ENCODE data around the gene RELCH. TPM values are rescaled to one million over a fixed set of nuclear protein-coding genes. Genes with fewer than 3 reads are reported as not detected.

RELCH gene
- total and polyA plus RNA-seq, 2 of the 13 experiments (the other 11 are each of a cell fraction or from before 2014, with no cell fraction given): 5.6 to 31.7 TPM

GRCh38 chr18:62205824-62206223 lies 18.8 kb downstream of the RELCH start (continued):
- TF ChIP-seq ZSCAN22 (CRISPR knock-in tag; IDR thresholded peaks at IDR 0.05) (no peak), ZNF329 (CRISPR knock-in tag; IDR thresholded peaks at IDR 0.05; ENCODE audit: low read depth) (no peak), PHF21A (CRISPR knock-in tag; IDR thresholded peaks at IDR 0.05) (no peak), AKNA (CRISPR knock-in tag; IDR thresholded peaks at IDR 0.05; ENCODE audit: borderline replicate concordance) (no peak), GATAD1 (CRISPR knock-in tag; IDR thresholded peaks at IDR 0.05) (no peak), REPIN1 (CRISPR knock-in tag; IDR thresholded peaks at IDR 0.05; ENCODE audit: borderline replicate concordance, low read depth) (no peak), MYC (CRISPR knock-in tag; IDR thresholded peaks at IDR 0.05; ENCODE audit: borderline replicate concordance) (no peak)

GRCh38 chr18:62206593-62206992 lies 19.5 kb downstream of the RELCH start:
- peaks cover 14% of the 10 kb centered on the region for H3K9me3 ChIP-seq (ENCODE audit: low read length)
- no peak for ATAC-seq
- 95% methylated on average over 4 of the region's 4 CpGs for WGBS (ENCODE audit: low lambda C conversion rate)
- intact Hi-C loops (cut with micrococcal nuclease; ENCODE audit: unreplicated experiment): no loop called here
- H3K9ac ChIP-seq (ENCODE audit: insufficient read depth, low read depth, low read length): no peak overlapping the region
- peaks cover 66% of the 10 kb centered on the region for H3K79me2 ChIP-seq (ENCODE audit: insufficient read depth, low read length)
- no peak overlapping the region for H3K4me3 ChIP-seq (replicated peaks in 1 of 3; ENCODE audit: insufficient read depth in 1 of 3, low read depth in 2 of 3, low read length in 3 of 3)
- H3K27ac ChIP-seq (ENCODE audit: extremely low read length, insufficient read depth, low read length): no peak overlapping the region
- no peak overlapping the region for H3K4me2 ChIP-seq (ENCODE audit: low read depth, low read length)
- no peak for FAIRE-seq
- TF ChIP-seq MED1 (CRISPR knock-in tag; IDR thresholded peaks at IDR 0.05) (no peak), THAP8 (CRISPR knock-in tag; IDR thresholded peaks at IDR 0.05; ENCODE audit: borderline replicate concordance) (no peak), ZNF441 (CRISPR knock-in tag; IDR thresholded peaks at IDR 0.05; ENCODE audit: borderline replicate concordance) (no peak), ZNF331 (CRISPR knock-in tag; IDR thresholded peaks at IDR 0.05) (no peak)
- 0 out of 2 replicates have a peak, but pooled peaks cover 5% of the 10 kb centered on the region for H3K4me1 ChIP-seq (ENCODE audit: insufficient read depth, low read length)
- DNase-seq (ENCODE audit: low spot score): no peak
- H3K27me3 ChIP-seq (ENCODE audit: control insufficient read depth in 1 of 2, insufficient read depth in 2 of 2, low read length in 2 of 2): no peaks in the 10 kb centered on the region
- in situ Hi-C loops (cut with HindIII; ENCODE audit: extremely low pct_ligation_motif_present, low pct_unique_long_range_greater_than_20kb): no loop called here
- H2AFZ ChIP-seq (ENCODE audit: low read length): no peak overlapping the region
- H3K36me3 ChIP-seq (replicated peaks in 1 of 2; ENCODE audit: control insufficient read depth in 1 of 2, insufficient read depth in 2 of 2, low read length in 2 of 2): no peaks in the 10 kb centered on the region
- no TSS peak for BruUV-seq (replicated peaks)
- CTCF ChIA-PET (ENCODE audit: low intra/inter-chr PET ratio, low total read pairs): no interaction called here
- H4K20me1 ChIP-seq (ENCODE audit: insufficient read depth, low read length): no peaks in the 10 kb centered on the region
- POLR2A ChIA-PET: no interaction called here
